Liver (tissue), 3 donors: Measurements from ENCODE around the gene AKT2.

Experiments used
- FOXA1 ChIP-seq: IDR thresholded peaks from 2 replicates; pipeline ENCODE4 v1.6.1; 2016; ENCODE audit warnings: antibody characterized with exemption
- JUND ChIP-seq, 2 donors: IDR thresholded peaks; 2 replicates each; pipeline ENCODE4 v1.6.1; 2016; ENCODE audit warnings: antibody characterized with exemption in 2 of 2
- TF ChIP-seq, protein P1 (sequence below): fragments of 150-350 bp; IDR thresholded peaks from 2 replicates; pipeline ENCODE4 v1.5.1; 2017; ENCODE audit warnings: improper control_type of control experiment, low read depth, low read length; ENCODE audit not compliant: missing input control
- donor health status: healthy.
- donor health status: healthy.

DNA sequence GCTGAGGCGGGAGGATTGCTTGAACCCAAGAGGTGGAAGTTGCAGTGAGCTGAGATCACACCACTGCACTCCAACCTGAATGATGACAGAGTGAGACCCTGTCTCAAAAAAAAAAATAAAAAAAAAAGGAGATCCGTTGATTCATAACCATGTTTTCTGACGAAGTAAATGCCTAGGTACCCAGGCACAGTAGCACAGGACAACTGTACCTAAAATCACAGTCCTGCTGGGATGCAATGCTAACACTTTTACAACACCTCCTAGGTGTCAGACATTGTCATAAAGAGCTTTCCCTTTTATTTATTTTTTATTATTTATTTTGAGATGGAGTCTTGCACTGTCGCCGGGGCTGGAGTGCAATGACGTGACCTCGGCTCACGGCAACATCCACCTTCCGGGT is 64.5 kb downstream of the AKT2 start:
- TF ChIP-seq FOXA1: no peak
- TF ChIP-seq, protein P1, sequence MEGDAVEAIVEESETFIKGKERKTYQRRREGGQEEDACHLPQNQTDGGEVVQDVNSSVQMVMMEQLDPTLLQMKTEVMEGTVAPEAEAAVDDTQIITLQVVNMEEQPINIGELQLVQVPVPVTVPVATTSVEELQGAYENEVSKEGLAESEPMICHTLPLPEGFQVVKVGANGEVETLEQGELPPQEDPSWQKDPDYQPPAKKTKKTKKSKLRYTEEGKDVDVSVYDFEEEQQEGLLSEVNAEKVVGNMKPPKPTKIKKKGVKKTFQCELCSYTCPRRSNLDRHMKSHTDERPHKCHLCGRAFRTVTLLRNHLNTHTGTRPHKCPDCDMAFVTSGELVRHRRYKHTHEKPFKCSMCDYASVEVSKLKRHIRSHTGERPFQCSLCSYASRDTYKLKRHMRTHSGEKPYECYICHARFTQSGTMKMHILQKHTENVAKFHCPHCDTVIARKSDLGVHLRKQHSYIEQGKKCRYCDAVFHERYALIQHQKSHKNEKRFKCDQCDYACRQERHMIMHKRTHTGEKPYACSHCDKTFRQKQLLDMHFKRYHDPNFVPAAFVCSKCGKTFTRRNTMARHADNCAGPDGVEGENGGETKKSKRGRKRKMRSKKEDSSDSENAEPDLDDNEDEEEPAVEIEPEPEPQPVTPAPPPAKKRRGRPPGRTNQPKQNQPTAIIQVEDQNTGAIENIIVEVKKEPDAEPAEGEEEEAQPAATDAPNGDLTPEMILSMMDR: no peak
- TF ChIP-seq JUND (IDR thresholded peaks at IDR 0.05): no peak
